ENCODE data around the gene ATPAF1.

Gene ATPAF1

DNA sequence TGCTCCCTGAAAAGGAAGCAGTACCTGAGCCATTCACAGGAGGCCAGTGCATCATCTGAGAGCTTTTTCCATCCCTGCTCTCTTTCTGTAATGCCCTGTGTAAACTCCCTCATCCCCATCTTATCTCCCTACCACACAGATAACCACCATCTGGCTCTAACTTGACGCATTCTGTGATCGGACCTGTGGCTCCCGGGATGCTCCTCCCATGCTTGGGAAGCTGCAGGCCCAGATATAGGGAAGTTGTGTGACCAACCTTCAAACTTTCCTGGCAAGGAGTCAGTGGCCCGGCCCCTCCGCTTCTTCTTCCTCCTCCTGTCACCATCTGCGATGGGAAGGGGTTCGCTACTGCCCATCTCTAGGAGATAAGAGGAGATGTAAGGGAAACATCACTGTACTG lies 85.2 kb downstream of the ATPAF1 start:
- peak in 1 of 2 experiments; percentile 16 for DNase-seq

Data from Kasumi-1 (cell line).